Measurements from ENCODE around the gene SLBP.

DNA sequence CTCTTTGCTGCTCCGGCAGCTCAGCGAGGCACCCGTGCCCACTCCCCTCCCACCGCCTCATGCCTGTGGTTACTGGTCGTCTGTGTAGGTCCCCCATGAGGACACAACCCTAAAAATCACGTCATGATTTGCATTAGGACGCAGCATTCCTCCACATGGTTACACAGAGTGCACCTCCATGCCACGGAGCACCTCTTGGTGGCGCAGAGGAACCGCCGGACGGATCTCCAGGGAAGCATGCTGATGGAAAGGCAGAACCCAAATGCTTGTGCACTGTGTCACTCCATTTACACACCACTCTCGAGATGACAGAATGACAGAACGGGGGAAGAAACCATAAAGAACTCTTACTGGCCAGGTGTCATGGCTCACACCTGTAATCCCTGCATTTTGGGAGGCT is 50.4 kb downstream of the SLBP start:
- TF ChIP-seq CTCF (IDR thresholded peaks at IDR 0.05), result no peak
- no peak for TF ChIP-seq POLR2A (IDR thresholded peaks at IDR 0.05)
